Loucy (cell line): ENCODE results near the gene CYP2C19.
"Not testable (repeated sequence)": the region's sequence is repeated elsewhere in the genome, so short reads cannot be mapped to it uniquely, and the experiment has no call there.

Source experiments
- H2AFZ ChIP-seq: fragments of 200-600 bp; sonication (generic); 2 replicates; pipeline ENCODE4 v1.6.0; 2016; ENCODE audit warnings: antibody characterized with exemption, mild to moderate bottlenecking, low read length, moderate library complexity
- H3F3A ChIP-seq: fragments of 200-600 bp; 2 replicates; pipeline ENCODE4 v1.6.0; 2016; ENCODE audit warnings: antibody characterized with exemption, low read depth, mild to moderate bottlenecking
- H3K27me3 ChIP-seq: fragments of 200-600 bp; sonication (generic); 2 replicates; pipeline ENCODE4 v1.6.1; 2014; ENCODE audit warnings: low read length, mild to moderate bottlenecking; ENCODE audit not compliant: insufficient read depth, poor library complexity, severe bottlenecking
- H3K36me3 ChIP-seq: fragments of 200-600 bp; sonication (generic); 2 replicates; pipeline ENCODE4 v1.6.1; 2016; ENCODE audit warnings: low read length; ENCODE audit not compliant: insufficient read depth
- H3K4me1 ChIP-seq: fragments of 200-600 bp; sonication (generic); 2 replicates; pipeline ENCODE4 v1.5.1; 2014; ENCODE audit warnings: low read length, mild to moderate bottlenecking; ENCODE audit not compliant: insufficient read depth, poor library complexity, severe bottlenecking
- H3K4me2 ChIP-seq: fragments of 200-600 bp; sonication (generic); 2 replicates; pipeline ENCODE4 v1.6.0; 2014; ENCODE audit warnings: antibody characterized with exemption, low read length, low read depth, mild to moderate bottlenecking; ENCODE audit not compliant: poor library complexity, severe bottlenecking
- H3K4me3 ChIP-seq: fragments of 200-600 bp; sonication (generic); 2 replicates; pipeline ENCODE4 v1.5.1; 2014; ENCODE audit warnings: low read length, mild to moderate bottlenecking, mixed read lengths; ENCODE audit not compliant: poor library complexity, severe bottlenecking
- H3K79me2 ChIP-seq: fragments of 200-600 bp; sonication (generic); 2 replicates; pipeline ENCODE4 v1.6.1; 2014; ENCODE audit warnings: low read length; ENCODE audit not compliant: insufficient read depth
- H3K9ac ChIP-seq: fragments of 200-600 bp; sonication (generic); 2 replicates; pipeline ENCODE4 v1.6.0; 2014; ENCODE audit warnings: mild to moderate bottlenecking, low read depth, low read length, moderate library complexity; ENCODE audit not compliant: poor library complexity, severe bottlenecking
- H3K9me2 ChIP-seq: fragments of 200-600 bp; sonication (generic); replicated peaks from 2 replicates; pipeline ENCODE4 v1.6.1; 2016; ENCODE audit warnings: low read depth, low read length, mixed read lengths
- H3K9me3 ChIP-seq: fragments of 200-600 bp; sonication (generic); 2 replicates; pipeline ENCODE4 v1.6.1; 2014; ENCODE audit warnings: mild to moderate bottlenecking, antibody characterized with exemption, low read length, low read depth; ENCODE audit not compliant: insufficient read depth
- H4K20me1 ChIP-seq: fragments of 200-600 bp; sonication (generic); 2 replicates; pipeline ENCODE4 v1.6.0; 2014; ENCODE audit warnings: antibody characterized with exemption, low read length, mild to moderate bottlenecking; ENCODE audit not compliant: insufficient read depth, poor library complexity, severe bottlenecking
- EZH2phosphoT487 ChIP-seq: fragments of 200-600 bp; IDR thresholded peaks from 2 replicates; pipeline ENCODE4 v1.6.1; 2018; ENCODE audit warnings: antibody characterized with exemption, mild to moderate bottlenecking, moderate library complexity, borderline replicate concordance
- TF ChIP-seq, protein P1 (sequence below): fragments of 200-600 bp; sonication (generic); conservative IDR thresholded peaks from 2 replicates; pipeline ENCODE4 v1.5.1; 2014; ENCODE audit warnings: mild to moderate bottlenecking, antibody characterized with exemption, low read length

Gene CYP2C19

GRCh38 chr10:94780844-94781243 lies 18.4 kb downstream of the CYP2C19 start:
- Histone ChIP-seq H3K9me3 (no peaks in the 10 kb centered on the region), H3K79me2 (no peaks in the 10 kb centered on the region)
- TF ChIP-seq, protein P1, sequence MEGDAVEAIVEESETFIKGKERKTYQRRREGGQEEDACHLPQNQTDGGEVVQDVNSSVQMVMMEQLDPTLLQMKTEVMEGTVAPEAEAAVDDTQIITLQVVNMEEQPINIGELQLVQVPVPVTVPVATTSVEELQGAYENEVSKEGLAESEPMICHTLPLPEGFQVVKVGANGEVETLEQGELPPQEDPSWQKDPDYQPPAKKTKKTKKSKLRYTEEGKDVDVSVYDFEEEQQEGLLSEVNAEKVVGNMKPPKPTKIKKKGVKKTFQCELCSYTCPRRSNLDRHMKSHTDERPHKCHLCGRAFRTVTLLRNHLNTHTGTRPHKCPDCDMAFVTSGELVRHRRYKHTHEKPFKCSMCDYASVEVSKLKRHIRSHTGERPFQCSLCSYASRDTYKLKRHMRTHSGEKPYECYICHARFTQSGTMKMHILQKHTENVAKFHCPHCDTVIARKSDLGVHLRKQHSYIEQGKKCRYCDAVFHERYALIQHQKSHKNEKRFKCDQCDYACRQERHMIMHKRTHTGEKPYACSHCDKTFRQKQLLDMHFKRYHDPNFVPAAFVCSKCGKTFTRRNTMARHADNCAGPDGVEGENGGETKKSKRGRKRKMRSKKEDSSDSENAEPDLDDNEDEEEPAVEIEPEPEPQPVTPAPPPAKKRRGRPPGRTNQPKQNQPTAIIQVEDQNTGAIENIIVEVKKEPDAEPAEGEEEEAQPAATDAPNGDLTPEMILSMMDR = no peak
- TF ChIP-seq EZH2phosphoT487 = no peak

DNA sequence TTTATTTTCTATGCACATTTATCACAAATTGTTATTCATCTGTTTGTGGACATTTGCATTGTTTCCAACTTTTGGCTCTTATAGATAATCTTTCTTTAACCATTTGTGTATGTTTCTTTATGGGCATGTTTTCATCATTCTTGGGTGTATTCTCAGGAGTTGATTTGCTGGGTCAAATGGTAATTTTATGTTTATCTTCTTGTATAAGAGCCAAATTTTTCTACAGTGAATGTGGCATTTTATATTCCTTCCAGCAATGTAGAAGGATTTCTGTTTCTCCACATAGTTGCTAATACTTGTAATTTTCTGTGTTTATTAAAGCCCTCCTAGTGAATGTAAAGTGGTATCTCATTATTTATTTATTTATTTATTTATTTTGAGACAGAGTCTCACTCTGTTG lies 21.8 kb downstream of the CYP2C19 start:
- H3K79me2 ChIP-seq = no peaks in the 10 kb centered on the region
- no peaks in the 10 kb centered on the region for H3K9me3 ChIP-seq
- H3K9me2 ChIP-seq = no peaks in the 10 kb centered on the region
- no peak overlapping the region for H3K4me3 ChIP-seq
- H4K20me1 ChIP-seq = no peaks in the 10 kb centered on the region
- H3F3A ChIP-seq = no peaks in the 10 kb centered on the region
- H3K4me1 ChIP-seq = no peaks in the 10 kb centered on the region
- no peak overlapping the region for H3K9ac ChIP-seq
- H2AFZ ChIP-seq = no peak overlapping the region
- no peak overlapping the region for H3K4me2 ChIP-seq
- no peaks in the 10 kb centered on the region for H3K36me3 ChIP-seq
- no peaks in the 10 kb centered on the region for H3K27me3 ChIP-seq
- no peak for TF ChIP-seq EZH2phosphoT487
- TF ChIP-seq, protein P1 = no peak

More at GRCh38 chr10:94780844-94781243, 18.4 kb downstream of the CYP2C19 start:
- no peaks in the 10 kb centered on the region for H3K9me2 ChIP-seq
- no peak overlapping the region for H3K9ac ChIP-seq
- no peak overlapping the region for H3K4me2 ChIP-seq
- H3F3A ChIP-seq = no peaks in the 10 kb centered on the region
- no peaks in the 10 kb centered on the region for H3K4me1 ChIP-seq
- no peak overlapping the region for H3K4me3 ChIP-seq
- H3K36me3 ChIP-seq = no peaks in the 10 kb centered on the region
- H2AFZ ChIP-seq = no peak overlapping the region
- no peaks in the 10 kb centered on the region for H3K27me3 ChIP-seq
- H4K20me1 ChIP-seq = no peaks in the 10 kb centered on the region

DNA sequence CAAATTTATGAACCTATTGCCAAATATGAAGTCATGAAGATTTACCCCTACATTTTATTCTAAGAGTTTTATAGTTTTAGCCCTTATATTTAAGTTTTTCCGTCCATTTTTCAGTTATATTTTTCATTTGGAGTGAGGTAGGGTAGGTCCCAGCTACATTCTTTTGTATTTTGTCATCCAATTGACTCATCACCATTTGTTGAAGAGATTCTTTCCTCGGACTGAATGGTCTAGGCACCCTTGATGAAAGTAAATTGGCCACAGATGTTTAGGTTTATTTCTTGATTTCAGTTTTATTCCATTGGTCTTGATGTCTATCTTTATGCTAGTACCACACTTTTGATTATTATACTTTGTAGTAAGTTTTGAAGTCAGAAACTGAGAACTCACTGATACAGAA lies 22.7 kb downstream of the CYP2C19 start:
- H2AFZ ChIP-seq = no peak overlapping the region
- no peak overlapping the region for H3K9ac ChIP-seq
- no peaks in the 10 kb centered on the region for H3F3A ChIP-seq
- H3K4me2 ChIP-seq = no peak overlapping the region
- no peaks in the 10 kb centered on the region for H3K27me3 ChIP-seq
- no peaks in the 10 kb centered on the region for H4K20me1 ChIP-seq
- no peak overlapping the region for H3K4me3 ChIP-seq
- TF ChIP-seq, protein P1 = no peak
- no peak for TF ChIP-seq EZH2phosphoT487
- H3K36me3 ChIP-seq = no peaks in the 10 kb centered on the region
- H3K9me3 ChIP-seq = no peaks in the 10 kb centered on the region
- no peaks in the 10 kb centered on the region for H3K79me2 ChIP-seq
- H3K4me1 ChIP-seq = no peaks in the 10 kb centered on the region
- H3K9me2 ChIP-seq = no peaks in the 10 kb centered on the region

- H3K9me2 ChIP-seq, H3F3A ChIP-seq, H3K4me1 ChIP-seq, H3K4me2 ChIP-seq, H3K9ac ChIP-seq, H3K27me3 ChIP-seq, H2AFZ ChIP-seq, H3K4me3 ChIP-seq, H3K36me3 ChIP-seq, H3K79me2 ChIP-seq, H4K20me1 ChIP-seq, H3K9me3 ChIP-seq: not testable (repeated sequence)
Observed at GRCh38 chr10:94800551-94800950, 38.1 kb downstream of the CYP2C19 start.
